ENCODE data around the gene TRABD2B. TPM values are rescaled to one million over a fixed set of nuclear protein-coding genes. Genes with fewer than 3 reads are reported as not detected.

The TRABD2B gene
- total RNA-seq, 1 donor from 2014 or later, result 0.64 TPM

- Mint-ChIP-seq H3K9me3 (ENCODE audit: unreplicated experiment) (no peaks in the 10 kb centered on the region), H3K27me3 (ENCODE audit: unreplicated experiment) (no peaks in the 10 kb centered on the region), H3K4me3 (ENCODE audit: unreplicated experiment) (no peak overlapping the region), H3K4me1 (ENCODE audit: low read depth, unreplicated experiment) (peaks cover 7% of the 10 kb centered on the region), H3K36me3 (ENCODE audit: unreplicated experiment) (no peaks in the 10 kb centered on the region), H3K27ac (ENCODE audit: unreplicated experiment) (no peak overlapping the region)
- TF ChIP-seq, protein P1, sequence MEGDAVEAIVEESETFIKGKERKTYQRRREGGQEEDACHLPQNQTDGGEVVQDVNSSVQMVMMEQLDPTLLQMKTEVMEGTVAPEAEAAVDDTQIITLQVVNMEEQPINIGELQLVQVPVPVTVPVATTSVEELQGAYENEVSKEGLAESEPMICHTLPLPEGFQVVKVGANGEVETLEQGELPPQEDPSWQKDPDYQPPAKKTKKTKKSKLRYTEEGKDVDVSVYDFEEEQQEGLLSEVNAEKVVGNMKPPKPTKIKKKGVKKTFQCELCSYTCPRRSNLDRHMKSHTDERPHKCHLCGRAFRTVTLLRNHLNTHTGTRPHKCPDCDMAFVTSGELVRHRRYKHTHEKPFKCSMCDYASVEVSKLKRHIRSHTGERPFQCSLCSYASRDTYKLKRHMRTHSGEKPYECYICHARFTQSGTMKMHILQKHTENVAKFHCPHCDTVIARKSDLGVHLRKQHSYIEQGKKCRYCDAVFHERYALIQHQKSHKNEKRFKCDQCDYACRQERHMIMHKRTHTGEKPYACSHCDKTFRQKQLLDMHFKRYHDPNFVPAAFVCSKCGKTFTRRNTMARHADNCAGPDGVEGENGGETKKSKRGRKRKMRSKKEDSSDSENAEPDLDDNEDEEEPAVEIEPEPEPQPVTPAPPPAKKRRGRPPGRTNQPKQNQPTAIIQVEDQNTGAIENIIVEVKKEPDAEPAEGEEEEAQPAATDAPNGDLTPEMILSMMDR (IDR thresholded peaks at IDR 0.05; ENCODE audit: partially characterized antibody, unreplicated experiment), result no peak
- DNase-seq, result no peak
Observed at GRCh38 chr1:47967864-47968555, 29.2 kb downstream of the TRABD2B start.

DNA sequence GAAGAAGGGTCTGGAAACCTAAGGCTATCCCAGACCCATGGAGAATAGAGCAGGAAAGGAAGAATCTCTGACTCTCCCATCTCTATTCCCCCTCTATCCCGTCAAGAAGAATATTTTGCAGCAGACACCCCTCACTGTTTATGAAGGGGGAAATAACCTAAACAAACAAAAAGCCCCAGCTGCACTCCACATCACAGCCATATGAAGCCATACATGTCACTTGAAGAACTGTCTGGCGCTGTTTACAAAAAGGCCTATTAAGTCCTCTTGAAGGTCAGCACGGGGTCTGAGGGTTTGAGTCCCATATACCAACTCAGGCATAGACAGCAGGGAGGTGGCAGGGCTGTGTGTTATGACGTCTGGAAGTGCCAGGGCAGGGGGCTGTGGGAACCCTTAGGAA is 31.4 kb downstream of the TRABD2B start:
- H3K4me3 Mint-ChIP-seq (ENCODE audit: unreplicated experiment), result no peak overlapping the region
- peaks cover 9% of the 10 kb centered on the region for H3K4me1 Mint-ChIP-seq (ENCODE audit: low read depth, unreplicated experiment)
- H3K27ac Mint-ChIP-seq (ENCODE audit: unreplicated experiment), result no peak overlapping the region
- no peak for DNase-seq
- TF ChIP-seq, protein P1 (IDR thresholded peaks at IDR 0.05; ENCODE audit: partially characterized antibody, unreplicated experiment), result no peak
- no peaks in the 10 kb centered on the region for H3K36me3 Mint-ChIP-seq (ENCODE audit: unreplicated experiment)
- peaks cover 1% of the 10 kb centered on the region for H3K9me3 Mint-ChIP-seq (ENCODE audit: unreplicated experiment)
- H3K27me3 Mint-ChIP-seq (ENCODE audit: unreplicated experiment), result no peaks in the 10 kb centered on the region

- Mint-ChIP-seq H3K27ac (ENCODE audit: unreplicated experiment) (no peak overlapping the region), H3K27me3 (ENCODE audit: unreplicated experiment) (no peaks in the 10 kb centered on the region), H3K9me3 (ENCODE audit: unreplicated experiment) (peaks cover 5% of the 10 kb centered on the region), H3K4me3 (ENCODE audit: unreplicated experiment) (no peak overlapping the region), H3K36me3 (ENCODE audit: unreplicated experiment) (no peaks in the 10 kb centered on the region), H3K4me1 (ENCODE audit: low read depth, unreplicated experiment) (peaks cover 9% of the 10 kb centered on the region)
- no peak for DNase-seq
- TF ChIP-seq, protein P1 (IDR thresholded peaks at IDR 0.05; ENCODE audit: partially characterized antibody, unreplicated experiment), result no peak
Observed at GRCh38 chr1:47964636-47965035, 32.5 kb downstream of the TRABD2B start.

- Mint-ChIP-seq H3K27me3 (ENCODE audit: unreplicated experiment) (no peaks in the 10 kb centered on the region), H3K4me3 (ENCODE audit: unreplicated experiment) (no peak overlapping the region), H3K36me3 (ENCODE audit: unreplicated experiment) (no peaks in the 10 kb centered on the region), H3K27ac (ENCODE audit: unreplicated experiment) (no peak overlapping the region), H3K4me1 (ENCODE audit: low read depth, unreplicated experiment) (peaks cover 9% of the 10 kb centered on the region), H3K9me3 (ENCODE audit: unreplicated experiment) (peaks cover 5% of the 10 kb centered on the region)
- TF ChIP-seq, protein P1 (IDR thresholded peaks at IDR 0.05; ENCODE audit: partially characterized antibody, unreplicated experiment), result no peak
- DNase-seq, result no peak
Observed at GRCh38 chr1:47963568-47964358, 33.4 kb downstream of the TRABD2B start.
